BJ (cell line): Measurements from ENCODE around the gene PUS3. TPM values are rescaled to one million over a fixed set of nuclear protein-coding genes. Genes with fewer than 3 reads are reported as not detected.

ENCODE experiments used
- CTCF ChIA-PET: fragments of 350-600 bp; formaldehyde crosslinking; extraction: SDS; loops from one replicate; lab custom pipeline; 2021; ENCODE audit warnings: antibody characterized with exemption, inconsistent platforms; lab: Yijun Ruan, JAX
- POLR2A ChIA-PET: fragments of 300-600 bp; sonication (Branson Sonifier 250); formaldehyde crosslinking; extraction: SDS; loops from one replicate; lab custom pipeline; 2021; ENCODE audit warnings: antibody characterized with exemption; lab: Charles Lee
- DNase-seq: peaks from one replicate; pipeline ENCODE4 v3.0.0-alpha.2; 2011; ENCODE audit warnings: low read depth
- H3K27me3 ChIP-seq: 2 replicates; pipeline ENCODE4 v1.6.0; 2011; ENCODE audit warnings: low read length; ENCODE audit not compliant: control insufficient read depth, insufficient read depth
- H3K36me3 ChIP-seq: 2 replicates; pipeline ENCODE4 v1.5.1; 2011; ENCODE audit warnings: low read length; ENCODE audit not compliant: control insufficient read depth, insufficient read depth
- H3K4me3 ChIP-seq: 2 replicates; pipeline ENCODE4 v1.5.1; 2011; ENCODE audit warnings: low read depth, mild to moderate bottlenecking, control low read depth, low read length
- CTCF ChIP-seq: IDR thresholded peaks from 2 replicates; pipeline ENCODE4 v1.5.1; 2011; ENCODE audit warnings: low read depth, mild to moderate bottlenecking, control low read depth, inconsistent platforms, low read length, moderate library complexity; ENCODE audit not compliant: insufficient read depth
- polyA plus RNA-seq: library from polyadenylated mRNA; depleted of rRNA; stranded (reverse); fragments of >200 nt; gene quantifications from 2 replicates; pipeline ENCODE4 v1.2.3, GENCODE V29; 2011

The PUS3 gene
- polyA plus RNA-seq, 1 experiment, result 4.1 TPM

DNA sequence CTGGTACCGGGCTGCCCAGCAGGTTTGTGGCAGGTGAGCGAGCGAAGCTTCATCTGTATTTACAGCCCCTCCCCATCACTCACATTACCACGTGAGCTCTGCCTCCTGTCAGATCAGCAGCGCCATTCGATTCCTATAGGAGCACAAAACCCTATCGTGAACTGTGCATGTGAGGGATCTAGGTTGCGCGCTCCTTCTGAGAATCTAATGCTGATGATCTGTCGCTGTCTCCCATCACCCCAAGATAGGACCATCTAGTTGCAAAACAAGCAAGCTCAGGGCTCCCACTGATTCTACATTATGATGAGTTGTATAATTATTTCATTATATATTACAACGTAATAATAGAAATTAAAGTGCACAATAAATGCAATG is 27.1 kb upstream of the PUS3 start:
- no peak for DNase-seq
- POLR2A ChIA-PET, result no interaction called here
- peaks cover 7% of the 10 kb centered on the region; the same call in 1 of the 2 replicates for H3K27me3 ChIP-seq
- H3K4me3 ChIP-seq, result no peak overlapping the region
- CTCF ChIA-PET, result interaction anchor here (0.7 to 1.0 kb wide), 3 partner anchors 12 to 264 kb away, joined by 3 read pairs; no protein-coding TSS in a partner anchor
- H3K36me3 ChIP-seq, result no peaks in the 10 kb centered on the region
- no peak for TF ChIP-seq CTCF

DNA sequence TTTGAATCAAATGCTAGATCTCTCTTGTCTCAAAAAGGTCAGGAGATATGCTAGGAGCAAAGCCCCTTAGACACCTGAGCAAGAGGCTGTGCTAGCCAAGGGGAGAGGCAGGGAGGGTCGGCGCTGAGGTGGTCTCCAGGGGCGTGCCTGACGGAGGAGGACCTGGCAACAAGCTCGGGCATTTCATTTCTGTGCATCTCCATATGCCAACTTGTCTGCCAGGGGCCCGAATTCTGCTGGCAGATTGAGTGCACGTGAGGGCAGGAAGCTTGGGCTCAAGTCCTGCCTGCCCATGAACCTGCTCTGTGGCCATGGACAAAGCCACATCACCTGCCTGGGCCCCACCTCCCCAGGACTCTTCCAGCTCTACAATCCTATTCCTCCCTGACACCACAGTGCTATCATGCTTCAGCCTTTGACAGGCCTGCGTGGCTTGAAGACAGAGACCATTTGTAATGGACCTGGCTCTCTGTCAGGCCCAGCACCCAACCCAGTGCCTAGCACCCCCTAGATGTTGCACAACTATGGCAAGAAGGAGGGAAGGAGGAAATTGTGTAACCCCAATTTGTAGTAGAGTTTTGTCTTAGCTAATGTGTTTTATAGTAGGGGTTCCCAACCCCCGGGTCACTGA is 26.6 kb upstream of the PUS3 start:
- CTCF ChIA-PET, result interaction anchor here (0.7 to 1.0 kb wide), 2 partner anchors 13 to 264 kb away, joined by 3 read pairs; no protein-coding TSS in a partner anchor
- TF ChIP-seq CTCF, result no peak
- H3K27me3 ChIP-seq, result peaks cover 7% of the 10 kb centered on the region; the same call in 1 of the 2 replicates
- no peaks in the 10 kb centered on the region for H3K36me3 ChIP-seq
- no peak for DNase-seq
- H3K4me3 ChIP-seq, result no peak overlapping the region
- POLR2A ChIA-PET, result no interaction called here

GRCh38 chr11:125926682-125927081 is 23.7 kb upstream of the PUS3 start:
- CTCF ChIA-PET, result interaction anchor here (1.4 kb wide), 1 partner anchor 10 kb away, joined by 3 read pairs; no protein-coding TSS in a partner anchor
- TF ChIP-seq CTCF, result no peak
- DNase-seq, result no peak
- Histone ChIP-seq H3K27me3 (peaks cover 6% of the 10 kb centered on the region; the same call in 1 of the 2 replicates), H3K4me3 (no peak overlapping the region), H3K36me3 (no peaks in the 10 kb centered on the region)
- POLR2A ChIA-PET, result no interaction called here

DNA sequence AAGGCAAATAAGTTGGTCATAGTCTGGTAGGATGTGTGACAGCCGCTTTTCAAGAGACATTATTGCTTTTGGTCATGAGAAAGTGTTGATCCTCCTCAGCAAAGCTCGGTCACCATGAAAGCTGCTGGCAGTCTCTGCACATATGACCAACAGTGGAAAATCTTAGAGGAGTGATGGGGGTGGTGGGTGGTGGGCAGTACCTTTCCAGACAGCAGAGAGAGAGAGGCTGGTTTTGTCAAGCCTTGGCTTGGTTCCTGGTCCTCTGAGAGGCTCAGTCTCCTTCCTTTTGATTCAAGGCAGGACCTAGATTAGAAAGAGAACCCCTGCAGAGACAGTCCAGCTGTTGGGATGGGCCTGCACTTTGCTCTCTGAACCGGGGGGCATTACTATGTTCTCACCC is 22.8 kb upstream of the PUS3 start:
- no peaks in the 10 kb centered on the region for H3K36me3 ChIP-seq
- ChIA-PET POLR2A (no interaction called here), CTCF (interaction anchor here (0.9 to 4.0 kb wide), 2 partner anchors 16 to 268 kb away, joined by 4 to 67 read pairs; no protein-coding TSS in a partner anchor)
- no peak for DNase-seq
- peaks cover 1% of the 10 kb centered on the region; the same call in 1 of the 2 replicates for H3K27me3 ChIP-seq
- no peak for TF ChIP-seq CTCF
- no peak overlapping the region for H3K4me3 ChIP-seq

GRCh38 chr11:125925247-125925740 is 22.3 kb upstream of the PUS3 start:
- TF ChIP-seq CTCF, result no peak
- H3K36me3 ChIP-seq, result no peaks in the 10 kb centered on the region
- no peak for DNase-seq
- POLR2A ChIA-PET, result no interaction called here
- CTCF ChIA-PET, result interaction anchor here (0.6 to 4.0 kb wide), 3 partner anchors 16 to 735 kb away, joined by 3 to 67 read pairs (median 4); no protein-coding TSS in a partner anchor
- no peak overlapping the region for H3K4me3 ChIP-seq
- H3K27me3 ChIP-seq, result peaks cover 3% of the 10 kb centered on the region; the same call in 1 of the 2 replicates
